GM18507 (cell line): ENCODE results near the gene XPC.
"Not testable (repeated sequence)": the region's sequence is repeated elsewhere in the genome, so short reads cannot be mapped to it uniquely, and the experiment has no call there.

ENCODE experiments used
- DNase-seq: peaks from one replicate; pipeline ENCODE4 v3.0.0; 2011; ENCODE audit warnings: low read depth; ENCODE audit not compliant: insufficient read length; ENCODE audit errors: extremely low spot score
- FAIRE-seq: peaks from 2 replicates; lab custom pipeline; 2011; peaks lifted over from hg19 to GRCh38; lab: Jason Lieb, UNC

Gene XPC

DNA sequence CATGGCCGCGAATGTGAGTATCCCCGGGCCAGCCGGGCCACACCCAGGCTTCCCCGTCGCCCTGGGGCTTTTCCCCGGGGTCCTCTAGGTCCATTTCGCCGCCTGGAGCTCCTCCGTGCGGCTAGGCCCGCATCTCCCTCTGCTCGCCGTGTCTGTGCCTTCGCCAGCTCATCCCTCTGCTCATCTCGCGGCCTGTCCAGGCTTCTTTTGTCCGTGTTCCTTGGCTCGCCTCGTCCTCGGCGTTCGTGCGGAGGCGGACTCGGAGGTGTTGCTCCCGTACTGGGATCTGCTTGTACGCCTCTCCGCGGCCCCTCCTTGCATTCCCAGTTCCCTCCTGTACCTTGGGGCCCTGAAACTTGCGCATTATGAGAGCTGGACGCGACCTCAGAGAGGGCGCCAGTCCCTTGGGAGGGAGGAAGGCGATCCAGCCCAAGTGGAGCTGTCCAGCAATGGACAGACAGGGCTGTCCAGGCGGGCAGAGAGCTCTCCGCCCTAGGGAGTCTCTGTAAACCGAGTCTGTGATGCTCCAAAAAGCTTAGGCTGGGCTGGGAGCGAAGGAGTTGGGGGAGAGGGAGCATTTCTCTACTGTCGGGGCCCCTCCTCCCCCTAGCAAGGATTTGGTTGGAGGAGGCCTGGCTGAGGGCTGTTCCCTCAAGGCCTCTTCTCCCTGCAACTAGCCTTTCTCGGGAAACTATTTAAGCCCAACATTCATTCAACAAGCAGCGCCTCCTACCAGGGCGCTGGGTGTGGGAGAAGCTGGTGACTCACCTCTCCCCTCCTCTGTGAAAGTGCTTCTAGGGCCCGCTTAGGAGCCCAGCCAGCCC lies 53.0 kb downstream of the XPC start:
- FAIRE-seq (no peak), DNase-seq (peak; percentile 18)

DNA sequence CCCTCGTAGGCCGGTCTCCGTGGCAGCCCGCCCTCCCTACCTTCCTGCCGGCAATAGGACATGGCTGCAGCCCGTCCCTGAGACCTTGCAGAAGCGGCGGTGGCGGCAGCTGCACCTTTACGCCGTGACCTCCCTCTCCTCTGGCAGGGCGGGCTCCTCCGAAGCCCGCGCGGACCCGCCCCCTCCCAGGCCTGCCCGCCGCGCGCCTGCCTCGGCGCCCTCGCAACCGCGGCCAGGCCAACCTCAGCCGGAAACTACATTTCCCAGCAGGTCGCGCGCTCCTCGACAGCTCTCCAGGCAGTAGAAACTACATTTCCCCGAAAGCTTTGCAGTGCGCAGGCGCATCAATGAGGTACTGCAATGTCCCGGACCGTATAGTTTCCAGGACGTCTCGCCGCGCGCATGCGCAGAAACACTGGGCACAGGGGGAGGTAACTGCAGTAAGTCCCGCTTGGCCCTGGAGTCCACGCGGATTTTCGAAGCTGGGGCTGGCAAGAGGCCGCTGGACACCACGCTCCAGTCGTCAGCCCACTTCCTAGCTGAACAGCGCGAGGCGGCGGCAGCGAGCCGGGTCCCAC lies 53.7 kb downstream of the XPC start, which contains the start of the genes CHCHD4 and TMEM43:
Gene CHCHD4 (minus strand): TSS at position 256 of the 578 bp plus-strand sequence. CDS start 194 bp downstream, at position 62.
Gene TMEM43 (plus strand): TSS at position 438 of the 578 bp plus-strand sequence. CDS start 142 bp downstream, outside the sequence.
- FAIRE-seq: peak; percentile 77
- peak; percentile 99 for DNase-seq

DNA sequence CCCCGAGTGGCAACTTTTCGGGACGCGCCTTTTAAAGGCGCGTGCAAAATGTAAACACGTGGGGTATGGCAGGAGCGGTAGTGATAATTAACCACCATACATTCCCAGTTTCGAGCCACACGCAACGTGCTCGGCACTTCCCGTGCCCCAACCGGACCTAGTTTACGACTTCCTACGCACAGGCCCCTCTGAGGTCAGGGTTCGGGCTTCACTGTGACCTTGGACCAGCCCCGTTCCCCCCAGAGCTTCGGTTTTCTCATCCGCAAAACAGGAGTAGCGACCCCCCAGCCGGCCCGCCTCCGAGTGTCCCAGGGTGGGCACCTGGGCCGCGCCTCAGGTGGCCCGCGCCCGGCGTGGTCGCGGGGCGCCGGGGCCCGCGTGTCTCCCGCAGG lies 54.2 kb downstream of the XPC start:
- peak; percentile 78 for FAIRE-seq
- DNase-seq: peak; percentile 58

DNA sequence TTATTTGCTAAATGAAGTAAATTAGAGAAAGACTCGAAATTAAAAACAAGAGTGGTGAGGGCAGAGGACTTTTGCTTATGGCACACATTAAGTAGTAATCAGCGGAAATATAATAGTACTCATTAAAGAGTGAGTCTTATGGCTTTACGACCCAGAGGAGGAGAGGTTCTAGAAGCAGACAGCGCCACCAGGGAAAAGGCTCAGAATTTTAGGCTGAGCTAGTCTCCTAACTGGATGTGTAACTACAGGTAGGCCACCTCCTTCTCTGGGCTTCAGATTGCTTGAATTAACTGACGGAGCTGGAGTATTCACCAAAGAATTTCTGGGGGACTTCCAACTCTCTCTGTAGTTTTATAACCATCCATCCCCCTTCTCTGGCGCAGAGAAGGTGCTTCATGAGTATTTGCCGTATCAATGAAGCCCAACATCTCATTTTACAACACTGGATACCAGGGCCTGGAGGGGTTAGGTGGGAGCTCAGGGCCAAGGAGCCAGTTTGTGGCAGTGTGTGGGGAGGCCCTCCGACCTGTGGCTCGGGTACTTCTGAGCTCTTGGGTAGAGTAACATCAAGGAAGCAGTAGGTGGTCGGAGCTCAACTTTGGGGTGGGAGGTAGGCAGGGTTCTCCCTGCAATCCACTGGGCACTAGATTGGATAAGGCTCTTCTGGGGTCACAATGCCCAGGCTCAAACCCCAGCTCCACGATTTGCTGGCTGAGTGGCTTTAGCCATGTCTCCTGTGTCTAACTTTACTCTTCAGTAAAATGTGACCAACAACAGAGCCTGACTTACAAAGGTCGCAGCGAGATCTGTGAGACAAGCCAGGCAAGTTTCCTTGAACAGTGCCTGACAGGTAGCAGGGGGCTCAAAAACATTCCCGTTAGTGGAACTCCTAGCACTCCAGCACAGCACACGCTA lies 54.8 kb downstream of the XPC start:
- FAIRE-seq: no peak
- DNase-seq: no peak

DNA sequence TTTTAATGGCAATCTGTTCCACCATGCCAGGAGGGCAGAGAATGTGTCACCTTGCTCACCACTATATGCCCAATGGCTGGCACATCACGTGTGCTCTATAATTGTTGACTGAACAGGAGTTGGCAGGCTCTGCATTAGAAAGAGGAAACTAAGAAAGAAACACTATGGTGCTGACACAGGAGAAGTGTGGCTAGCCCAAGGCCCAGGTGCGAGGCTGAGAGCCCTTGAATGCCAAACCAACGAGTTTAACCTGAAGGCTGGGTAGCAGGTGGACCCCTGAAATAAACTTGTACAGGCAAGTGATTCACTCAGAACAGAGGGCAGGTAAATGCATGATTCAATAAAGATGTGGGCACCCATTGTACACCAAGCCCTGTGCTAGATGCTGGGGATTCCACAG lies 56.1 kb downstream of the XPC start:
- DNase-seq (no peak), FAIRE-seq (no peak)

DNA sequence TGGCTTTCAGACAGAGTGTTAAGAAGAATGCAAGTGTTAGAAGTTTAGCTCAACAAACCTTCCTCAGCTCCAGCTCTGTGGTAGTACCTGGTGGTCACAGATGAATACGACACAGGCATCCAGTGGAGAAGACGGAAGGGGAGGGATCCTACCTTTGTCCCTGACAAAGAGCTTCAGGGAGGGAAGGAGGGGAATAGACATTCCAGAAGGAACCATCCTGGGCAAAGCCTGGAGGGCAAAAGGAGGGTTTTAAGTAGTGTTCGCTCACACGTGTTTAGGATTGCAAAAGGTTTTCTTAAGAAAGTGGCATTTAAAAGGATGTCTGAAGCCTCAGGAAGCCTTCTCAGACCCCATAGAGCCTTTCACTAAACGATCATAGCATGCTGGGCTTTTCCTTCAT lies 56.5 kb downstream of the XPC start:
- FAIRE-seq (no peak), DNase-seq (no peak)

DNA sequence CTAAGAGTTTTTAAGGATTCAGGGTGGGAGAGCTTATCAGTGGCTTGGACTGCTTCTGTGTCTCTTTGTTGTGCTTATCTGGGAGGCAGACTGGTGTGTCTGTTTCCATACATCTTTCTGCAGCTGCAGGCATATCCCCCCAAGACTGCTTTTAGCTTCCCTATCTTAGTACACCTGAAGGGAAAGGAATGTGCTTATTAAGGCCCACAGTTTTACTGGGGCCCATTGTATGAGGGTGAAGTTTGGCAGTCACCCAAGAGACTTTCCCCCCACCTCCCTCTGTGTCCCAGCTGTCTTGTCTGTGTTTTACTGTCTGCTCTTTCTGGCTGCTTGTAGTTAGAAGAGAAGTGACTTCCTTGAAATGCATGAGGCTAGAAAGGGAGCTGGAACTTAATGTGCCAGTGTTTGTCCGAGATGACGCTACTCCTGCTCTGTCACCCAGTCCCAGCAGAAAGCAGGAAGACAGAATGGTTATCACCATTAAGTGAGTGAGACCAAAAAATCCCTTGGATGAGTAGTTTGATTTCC lies 57.4 kb downstream of the XPC start:
- FAIRE-seq, DNase-seq: not testable (repeated sequence)

DNA sequence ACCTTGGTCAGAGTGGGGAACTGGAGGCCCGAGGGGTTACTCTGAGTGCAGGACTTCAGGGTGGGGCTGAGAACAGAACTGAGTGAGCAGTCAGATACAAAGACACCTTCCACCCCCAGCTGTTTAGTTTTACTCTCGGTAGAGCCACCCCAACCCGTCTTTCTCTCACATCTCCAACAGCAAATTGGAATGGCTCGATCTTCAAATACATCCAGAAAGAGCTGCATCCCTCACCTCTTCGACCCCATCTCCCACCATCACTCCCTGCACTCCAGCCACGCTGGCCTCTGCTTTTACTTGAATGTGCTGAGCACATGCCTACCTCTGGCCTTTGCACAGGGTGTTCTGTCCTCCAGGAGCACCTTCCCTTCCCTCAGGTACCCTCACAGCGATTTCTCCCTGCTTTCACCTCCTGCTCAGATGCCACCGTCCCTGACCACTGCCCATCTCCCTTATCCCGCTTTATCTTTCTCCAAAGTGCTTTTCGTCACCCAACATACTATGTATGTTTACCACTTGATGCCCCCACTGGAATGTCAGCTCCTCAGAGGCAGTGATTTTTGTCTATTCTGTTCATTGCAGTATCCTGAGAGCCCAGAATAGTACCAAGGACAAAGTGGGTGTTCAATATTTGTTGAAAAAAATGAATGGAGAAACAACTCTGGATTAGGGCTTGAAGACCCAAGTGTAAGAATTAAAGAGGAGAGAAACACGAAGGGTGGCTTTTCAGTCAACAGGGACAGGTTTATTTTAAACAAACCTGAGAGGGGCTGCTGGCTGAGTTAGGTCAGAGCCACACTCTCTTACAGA lies 58.1 kb downstream of the XPC start:
- DNase-seq: no peak
- FAIRE-seq: no peak

DNA sequence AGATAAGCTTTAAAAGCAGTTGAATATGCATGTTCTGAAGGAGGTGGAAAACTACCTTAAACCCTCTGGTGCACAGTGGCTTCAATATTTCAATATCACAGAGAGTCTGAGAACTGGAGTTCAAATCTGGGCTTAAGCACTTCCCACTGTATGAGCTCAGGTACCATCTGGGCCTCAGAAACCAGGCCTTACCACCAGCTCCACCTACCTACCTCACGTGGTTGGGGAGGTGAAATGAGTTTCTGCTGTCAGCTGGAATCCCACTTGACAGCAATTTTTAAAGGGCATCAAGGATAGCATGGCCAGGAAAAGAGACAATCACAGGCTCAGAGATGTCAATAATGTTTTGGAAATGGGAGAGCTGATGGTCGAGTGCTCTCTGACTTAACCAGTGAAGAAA lies 58.8 kb downstream of the XPC start:
- DNase-seq: no peak
- FAIRE-seq: no peak

DNA sequence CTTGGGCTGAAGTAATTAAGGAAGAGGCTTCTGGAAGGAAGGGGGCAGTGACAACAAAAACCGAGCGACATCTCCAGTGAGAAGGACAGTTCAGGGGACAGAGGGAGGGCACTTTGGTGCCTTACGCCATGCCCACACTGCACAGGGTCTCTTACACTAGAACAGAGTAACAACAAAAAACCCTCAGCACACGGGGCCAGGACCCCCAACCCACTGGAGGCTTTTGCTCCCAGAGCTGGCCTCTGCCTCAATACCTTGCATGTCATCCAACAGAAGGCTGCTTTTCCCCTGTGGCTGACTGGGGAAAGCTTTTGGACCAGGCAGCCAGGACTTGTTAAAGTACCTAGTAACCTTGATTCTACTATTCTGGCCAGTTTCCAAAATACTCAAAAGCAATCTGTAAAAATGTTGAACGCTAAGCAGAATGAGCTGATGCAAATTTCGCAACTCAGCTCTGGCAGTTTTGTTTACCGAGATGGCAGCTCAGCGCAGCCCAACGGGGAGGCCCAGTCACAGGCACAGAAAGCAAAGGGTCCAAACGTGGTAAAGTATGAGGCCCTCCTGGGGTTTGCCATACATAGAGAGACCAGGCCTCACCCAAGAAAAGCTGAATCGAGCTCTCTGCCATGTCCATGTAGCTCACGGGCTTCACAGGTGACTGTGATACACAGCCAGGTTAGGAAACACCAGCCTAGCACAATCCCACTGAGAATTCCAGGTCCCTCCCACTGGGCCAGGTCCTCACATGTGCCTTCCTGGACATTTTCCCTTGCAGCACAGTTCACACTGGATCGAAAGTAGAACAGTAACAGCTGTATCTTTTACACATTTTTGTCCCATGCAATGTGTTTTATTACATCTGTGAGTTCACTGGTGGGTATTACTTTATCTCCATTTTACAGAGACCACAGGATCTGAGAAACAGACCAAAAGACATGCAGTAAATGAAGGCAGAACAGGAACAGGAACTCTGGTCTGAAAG lies 59.7 kb downstream of the XPC start:
- no peak for FAIRE-seq
- no peak for DNase-seq

DNA sequence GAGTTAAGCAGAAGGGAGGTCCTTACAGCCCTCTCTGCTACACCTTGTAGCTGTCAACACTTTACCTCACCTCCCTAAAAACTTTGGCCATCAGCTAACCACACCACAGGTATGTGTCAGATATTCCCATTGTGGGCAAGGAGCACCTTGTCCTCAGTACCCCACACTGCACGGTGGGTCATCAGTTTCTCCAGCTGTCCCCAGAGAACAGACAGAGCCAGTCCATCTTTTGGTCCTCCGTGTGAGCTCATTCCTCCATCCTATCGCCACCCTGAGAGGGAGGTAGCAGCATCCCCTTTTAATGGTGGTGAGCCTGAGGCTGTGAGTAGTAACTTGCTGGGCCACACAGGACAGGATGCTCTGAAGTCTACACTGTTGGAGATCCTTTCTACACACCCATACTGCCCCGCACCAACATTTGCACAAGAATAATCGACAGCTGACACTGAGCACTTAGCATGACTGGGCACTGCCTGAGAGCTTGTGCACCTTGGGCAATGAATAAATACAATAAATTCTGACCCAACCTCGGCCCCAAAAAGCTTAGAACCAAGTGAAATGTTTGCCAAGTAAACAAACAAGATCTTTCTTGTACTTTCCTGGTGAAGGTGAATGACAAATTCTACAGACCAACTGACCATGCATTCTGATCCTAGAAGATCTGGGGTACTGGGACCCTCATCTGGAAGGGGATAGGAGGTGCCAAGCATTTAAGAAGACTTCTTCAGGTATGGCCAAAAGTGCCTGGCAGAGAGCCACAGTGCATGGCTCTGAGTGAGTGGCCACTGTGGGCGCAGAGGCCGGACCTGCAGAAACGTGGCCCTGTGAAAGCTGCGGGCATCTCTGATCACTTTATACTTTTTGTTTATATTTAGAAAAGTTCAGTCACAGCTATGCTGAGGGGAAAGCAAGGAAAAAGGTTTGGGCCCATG lies 60.7 kb downstream of the XPC start:
- no peak for FAIRE-seq
- no peak for DNase-seq

DNA sequence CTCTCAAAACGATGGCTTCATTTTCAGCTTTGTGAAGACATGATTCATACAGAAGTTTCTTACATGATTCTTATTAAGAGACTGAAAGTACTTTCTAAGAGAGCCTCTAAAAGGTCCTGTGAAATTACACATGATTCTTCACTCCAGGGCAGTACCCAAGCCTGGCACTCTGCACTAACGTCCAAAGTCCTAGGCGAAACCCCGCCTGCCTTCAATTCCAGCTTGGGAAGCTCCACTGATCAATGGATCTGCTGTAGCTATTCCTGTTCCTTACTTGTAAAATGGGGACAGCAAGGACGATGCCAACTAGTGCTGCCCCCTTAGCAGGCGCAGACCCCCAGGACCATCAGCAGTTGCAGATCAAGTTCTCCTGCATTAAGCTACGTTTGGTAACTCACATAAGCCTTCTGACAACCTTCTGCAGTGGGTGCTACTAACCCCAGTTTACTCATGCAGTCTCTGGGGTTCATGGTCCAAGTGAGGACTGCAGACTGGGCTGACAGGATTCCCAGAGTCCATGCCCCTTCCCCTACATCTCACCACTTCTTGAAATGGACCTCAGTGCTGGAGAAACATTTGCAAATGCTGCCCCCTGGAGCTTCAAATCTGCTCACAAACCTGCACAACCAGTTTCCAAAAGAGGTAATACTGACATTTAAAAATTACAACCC lies 64.3 kb downstream of the XPC start:
- no peak for FAIRE-seq
- no peak for DNase-seq

DNA sequence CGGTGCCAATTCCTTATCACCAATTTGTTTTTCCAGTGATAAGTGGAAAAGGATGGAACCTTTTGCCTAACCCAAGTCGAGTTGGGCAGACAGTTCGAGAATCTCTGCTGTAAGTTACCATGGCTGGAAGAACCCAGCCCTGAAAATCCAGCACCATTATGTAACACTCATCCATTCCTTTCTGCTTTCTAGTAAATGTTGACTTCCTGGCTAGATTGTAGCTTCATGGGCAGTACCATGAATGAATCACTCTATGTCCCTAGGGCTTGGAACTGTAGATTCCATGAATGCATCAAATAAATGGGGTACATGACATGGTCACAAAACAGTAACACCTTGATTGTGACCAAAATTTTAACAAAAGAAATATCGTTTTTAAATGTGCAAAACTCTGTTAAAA lies 67.7 kb downstream of the XPC start:
- DNase-seq (no peak), FAIRE-seq (no peak)

DNA sequence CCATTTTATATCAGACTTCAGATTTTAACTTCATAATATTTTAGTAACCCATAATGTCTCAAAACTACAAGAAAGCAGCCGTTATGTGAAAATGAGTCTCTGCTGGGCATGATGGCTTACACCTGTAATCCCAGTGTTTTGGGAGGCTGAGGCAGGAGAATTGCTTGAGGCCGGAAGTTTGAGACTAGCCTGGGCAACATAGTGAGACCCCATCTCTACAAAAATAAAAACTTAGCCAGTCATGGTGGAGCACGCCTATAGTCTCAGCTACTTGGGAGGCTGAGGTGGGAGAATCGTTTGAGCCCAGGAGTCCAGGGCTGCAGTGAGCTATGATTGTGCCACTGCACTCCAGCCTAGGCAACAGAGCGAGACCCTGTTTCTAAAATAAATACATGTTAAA lies 68.6 kb downstream of the XPC start:
- FAIRE-seq, DNase-seq: not testable (repeated sequence)

DNA sequence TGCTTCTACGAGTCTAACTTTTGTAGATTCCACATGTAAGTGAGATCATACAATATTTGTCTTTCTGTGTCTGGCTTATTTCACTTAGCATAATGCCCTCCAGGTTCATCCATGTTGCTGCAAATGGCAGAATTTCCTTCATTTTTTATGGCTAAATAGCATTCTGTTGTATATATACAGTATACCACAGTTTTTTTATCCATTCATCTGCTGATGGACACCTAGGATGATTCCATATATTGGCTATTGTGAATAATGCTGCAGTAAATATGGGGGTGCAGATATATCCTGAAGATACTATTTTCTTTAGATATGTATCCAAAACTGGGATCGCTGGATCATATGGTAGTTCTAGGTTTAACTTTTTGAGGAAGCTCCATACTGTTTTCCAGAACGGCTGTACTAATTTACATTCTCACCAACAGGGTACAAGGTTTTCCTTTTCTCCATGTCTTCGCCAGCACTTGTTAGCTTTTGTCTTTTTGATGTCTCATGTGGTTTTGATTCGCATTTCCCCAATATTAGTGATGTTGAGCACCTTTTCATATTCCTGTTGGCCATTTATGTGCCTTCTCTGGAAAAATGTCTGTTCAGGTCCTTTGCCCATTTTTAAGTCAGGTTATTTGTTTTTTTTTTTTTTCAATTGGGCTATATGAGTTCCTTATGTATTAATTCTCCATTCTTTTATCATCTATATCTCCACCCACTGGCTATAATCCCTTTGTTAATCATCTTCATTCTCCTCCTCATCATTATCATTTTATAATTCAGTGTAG lies 80.6 kb downstream of the XPC start:
- no peak for FAIRE-seq

DNA sequence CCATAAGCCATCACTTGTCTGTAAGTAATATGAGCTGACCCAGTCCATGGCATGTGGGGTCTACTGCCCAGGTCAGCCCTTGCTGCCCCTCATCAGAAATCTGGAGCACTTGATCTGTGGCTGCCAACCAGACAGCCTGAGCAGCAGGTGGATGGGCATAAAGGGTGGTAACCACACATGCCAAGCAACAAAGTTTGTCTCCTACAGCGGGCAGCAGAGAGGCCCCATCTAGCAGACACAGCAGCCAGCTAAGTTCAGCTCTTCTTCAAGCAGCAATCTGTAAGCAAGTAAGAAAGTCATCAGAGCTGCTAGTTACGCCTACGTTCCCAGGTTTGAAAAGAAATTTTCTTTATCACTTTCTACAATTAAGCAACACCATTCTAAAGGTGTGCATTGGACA lies 81.7 kb downstream of the XPC start:
- no peak for DNase-seq
- no peak for FAIRE-seq

More for the DNA sequence above, 80.6 kb downstream of the XPC start:
- DNase-seq: no peak
